ENCODE measurements around the gene CDH4. TPM values are rescaled to one million over a fixed set of nuclear protein-coding genes. Genes with fewer than 3 reads are reported as not detected.

The CDH4 gene
- total RNA-seq, 2 experiments from 2014 or later: 0.11 to 0.18 TPM

- no peaks in the 10 kb centered on the region for H3K36me3 Mint-ChIP-seq (ENCODE audit: low read depth)
- no peak for TF ChIP-seq CTCF (IDR thresholded peaks at IDR 0.05)
- no peak overlapping the region for H3K4me3 Mint-ChIP-seq
- intact Hi-C loops (cut with micrococcal nuclease): no loop called here
- ATAC-seq (no peak), DNase-seq (no peak)
- CTCF ChIA-PET: no interaction called here
- H3K27me3 Mint-ChIP-seq: peaks cover 7% of the 10 kb centered on the region
- H3K9me3 Mint-ChIP-seq: no peaks in the 10 kb centered on the region
- POLR2A ChIA-PET: no interaction called here
- peaks cover 5% of the 10 kb centered on the region for H3K4me1 Mint-ChIP-seq (ENCODE audit: low read depth)
- H3K27ac Mint-ChIP-seq: no peak overlapping the region
Measured at GRCh38 chr20:61801428-61801827, 549.4 kb downstream of the CDH4 start.

GRCh38 chr20:61801857-61802442 lies 549.9 kb downstream of the CDH4 start:
- CTCF ChIA-PET: no interaction called here
- H3K36me3 Mint-ChIP-seq (ENCODE audit: low read depth): no peaks in the 10 kb centered on the region
- peaks cover 7% of the 10 kb centered on the region for H3K27me3 Mint-ChIP-seq
- no peaks in the 10 kb centered on the region for H3K9me3 Mint-ChIP-seq
- no peak overlapping the region for H3K4me3 Mint-ChIP-seq
- H3K27ac Mint-ChIP-seq: no peak overlapping the region
- ATAC-seq: no peak
- peaks cover 5% of the 10 kb centered on the region for H3K4me1 Mint-ChIP-seq (ENCODE audit: low read depth)
- DNase-seq: no peak
- TF ChIP-seq CTCF (IDR thresholded peaks at IDR 0.05): no peak
- intact Hi-C loops (cut with micrococcal nuclease): no loop called here
- POLR2A ChIA-PET: interaction anchor here (0.6 kb wide), 1 partner anchor 66 kb away, joined by 3 read pairs; no protein-coding TSS in a partner anchor

- peaks cover 5% of the 10 kb centered on the region for H3K4me1 Mint-ChIP-seq (ENCODE audit: low read depth)
- no peak overlapping the region for H3K4me3 Mint-ChIP-seq
- ATAC-seq (no peak), DNase-seq (no peak)
- H3K27ac Mint-ChIP-seq: no peak overlapping the region
- no peaks in the 10 kb centered on the region for H3K36me3 Mint-ChIP-seq (ENCODE audit: low read depth)
- no peaks in the 10 kb centered on the region for H3K9me3 Mint-ChIP-seq
- no peak for TF ChIP-seq CTCF (IDR thresholded peaks at IDR 0.05)
- CTCF ChIA-PET: no interaction called here
- POLR2A ChIA-PET: no interaction called here
- intact Hi-C loops (cut with micrococcal nuclease): no loop called here
- H3K27me3 Mint-ChIP-seq: peaks cover 7% of the 10 kb centered on the region
Measured at GRCh38 chr20:61802721-61803311, 550.8 kb downstream of the CDH4 start.

- no peak for DNase-seq
- Mint-ChIP-seq H3K9me3 (no peaks in the 10 kb centered on the region), H3K27ac (no peak overlapping the region), H3K36me3 (ENCODE audit: low read depth) (no peaks in the 10 kb centered on the region), H3K27me3 (peaks cover 7% of the 10 kb centered on the region), H3K4me3 (no peak overlapping the region), H3K4me1 (ENCODE audit: low read depth) (peaks cover 5% of the 10 kb centered on the region)
- ChIA-PET POLR2A (no interaction called here), CTCF (no interaction called here)
- intact Hi-C loops (cut with micrococcal nuclease): no loop called here
- no peak for ATAC-seq
- TF ChIP-seq CTCF (IDR thresholded peaks at IDR 0.05): no peak
Measured at GRCh38 chr20:61803416-61803914, 551.4 kb downstream of the CDH4 start.

- Mint-ChIP-seq H3K4me1 (ENCODE audit: low read depth) (peaks cover 5% of the 10 kb centered on the region), H3K4me3 (no peak overlapping the region), H3K27ac (no peak overlapping the region), H3K36me3 (ENCODE audit: low read depth) (no peaks in the 10 kb centered on the region), H3K9me3 (no peaks in the 10 kb centered on the region), H3K27me3 (peaks cover 7% of the 10 kb centered on the region)
- no peak for TF ChIP-seq CTCF (IDR thresholded peaks at IDR 0.05)
- DNase-seq (peak; percentile 19), ATAC-seq (peak; percentile 55)
- ChIA-PET POLR2A (no interaction called here), CTCF (no interaction called here)
- intact Hi-C loops (cut with micrococcal nuclease): no loop called here
Measured at GRCh38 chr20:61803915-61804751, 552.1 kb downstream of the CDH4 start.
